GM13977 (cell line): ENCODE measurements around the gene SPACA9.

ENCODE experiments used
- DNase-seq: peaks from one replicate; pipeline ENCODE4 v3.0.0; 2012; ENCODE audit warnings: low spot score
- CTCF ChIP-seq: IDR thresholded peaks from 2 replicates; pipeline ENCODE4 v1.5.1; 2012; ENCODE audit warnings: mild to moderate bottlenecking, control low read depth; ENCODE audit not compliant: insufficient read depth; ENCODE audit errors: extremely low read depth, missing control alignments
- in situ Hi-C: fragments of 300-500 bp; cut with MboI; formaldehyde crosslinking; loops from one replicate; pipeline ENCODE4 v1.12.0; 2022; ENCODE audit warnings: low sequenced_read_pairs, low pct_unique_long_range_greater_than_20kb, mixed read lengths, inconsistent platforms; ENCODE audit not compliant: unreplicated experiment

The SPACA9 gene

GRCh38 chr9:132910376-132910775 lies 31.7 kb downstream of the SPACA9 start:
- no peak for TF ChIP-seq CTCF
- in situ Hi-C loops: no loop called here

GRCh38 chr9:132912131-132912530 lies 33.4 kb downstream of the SPACA9 start:
- DNase-seq: no peak
- no peak for TF ChIP-seq CTCF
- in situ Hi-C loops: no loop called here

More at GRCh38 chr9:132910376-132910775, 31.7 kb downstream of the SPACA9 start:
- no peak for DNase-seq

- no peak for DNase-seq
- in situ Hi-C loops: no loop called here
- no peak for TF ChIP-seq CTCF
Measured at GRCh38 chr9:132914924-132915323, 36.2 kb downstream of the SPACA9 start.

- no peak for TF ChIP-seq CTCF
- no peak for DNase-seq
- in situ Hi-C loops: no loop called here
Measured at GRCh38 chr9:132919614-132920268, 41.0 kb downstream of the SPACA9 start.

GRCh38 chr9:132923346-132923902 lies 44.7 kb downstream of the SPACA9 start:
- TF ChIP-seq CTCF: no peak
- no peak for DNase-seq
- in situ Hi-C loops: no loop called here

- in situ Hi-C loops: no loop called here
- DNase-seq: no peak
- no peak for TF ChIP-seq CTCF
Measured at GRCh38 chr9:132927704-132928103, 49.0 kb downstream of the SPACA9 start.
